GM12891 (cell line): Measurements from ENCODE around the gene C4orf50.

Experiments used
- PAX5 ChIP-seq: IDR thresholded peaks from 2 replicates; pipeline ENCODE4 v1.6.1; 2011; ENCODE audit warnings: low read length, moderate library complexity, mild to moderate bottlenecking; ENCODE audit not compliant: insufficient read depth, severe bottlenecking
- POLR2A ChIP-seq: IDR thresholded peaks from 2 replicates; pipeline ENCODE4 v1.6.1; 2011; ENCODE audit warnings: low read depth, low read length, control low read depth
- POLR2AphosphoS5 ChIP-seq: IDR thresholded peaks from 2 replicates; pipeline ENCODE4 v1.6.1; 2011; ENCODE audit warnings: low read depth, low read length, control low read depth
- POU2F2 ChIP-seq: IDR thresholded peaks from 2 replicates; pipeline ENCODE4 v1.6.1; 2011; ENCODE audit warnings: low read depth, mild to moderate bottlenecking, control low read depth, low read length, moderate library complexity
- SPI1 ChIP-seq: IDR thresholded peaks from 2 replicates; pipeline ENCODE4 v1.6.1; 2011; ENCODE audit warnings: low read depth, low read length, control low read depth
- TAF1 ChIP-seq: IDR thresholded peaks from 2 replicates; pipeline ENCODE4 v1.6.1; 2011; ENCODE audit warnings: low read depth, low read length, control low read depth

- no peak for TF ChIP-seq POLR2A
- no peak for TF ChIP-seq PAX5
- no peak for TF ChIP-seq POU2F2
- TF ChIP-seq POLR2AphosphoS5 = no peak
- TF ChIP-seq SPI1 = no peak
- no peak for TF ChIP-seq TAF1
These were observed 89.3 kb downstream of the C4orf50 start for GRCh38 chr4:5928844-5929420.
